MCF 10A (cell line): ENCODE results near the gene AKAP13. TPM values are rescaled to one million over a fixed set of nuclear protein-coding genes. Genes with fewer than 3 reads are reported as not detected.

ENCODE experiments used
- BruUV-seq: library from RNA; stranded (reverse); fragments of 400-500 nt; replicated peaks from 2 replicates; lab custom pipeline; 2021; lab: Mats Ljungman, UMichigan
- CTCF ChIA-PET: fragments of 300-600 bp; sonication (Branson Sonifier 250); formaldehyde crosslinking; extraction: SDS; loops from one replicate; lab custom pipeline; 2021; ENCODE audit warnings: antibody characterized with exemption, inconsistent platforms; lab: Yijun Ruan, JAX
- POLR2A ChIA-PET: fragments of 300-600, 350-650 bp; sonication (Branson Sonifier 250); formaldehyde crosslinking; extraction: SDS; loops from one replicate; lab custom pipeline; 2020; ENCODE audit warnings: antibody characterized with exemption, inconsistent platforms; lab: Yijun Ruan, JAX
- DNase-seq: peaks from one replicate; pipeline ENCODE4 v3.0.0-alpha.2; 2018; ENCODE audit not compliant: unreplicated experiment
- H3K27ac Mint-ChIP-seq: one replicate; pipeline ENCODE4 v1.8.0; 2022; ENCODE audit warnings: mild to moderate bottlenecking, low read depth, mixed read lengths; ENCODE audit not compliant: unreplicated experiment
- H3K27me3 Mint-ChIP-seq: one replicate; pipeline ENCODE4 v1.8.0; 2022; ENCODE audit warnings: mixed read lengths; ENCODE audit not compliant: insufficient read depth, unreplicated experiment
- H3K36me3 Mint-ChIP-seq: one replicate; pipeline ENCODE4 v1.8.0; 2022; ENCODE audit warnings: mild to moderate bottlenecking, moderate library complexity, mixed read lengths; ENCODE audit not compliant: insufficient read depth, unreplicated experiment
- H3K4me1 Mint-ChIP-seq: one replicate; pipeline ENCODE4 v1.8.0; 2022; ENCODE audit warnings: mixed read lengths; ENCODE audit not compliant: insufficient read depth, unreplicated experiment
- H3K4me3 Mint-ChIP-seq: one replicate; pipeline ENCODE4 v1.8.0; 2022; ENCODE audit warnings: mild to moderate bottlenecking, moderate library complexity, mixed read lengths; ENCODE audit not compliant: unreplicated experiment
- H3K9me3 Mint-ChIP-seq: one replicate; pipeline ENCODE4 v1.8.0; 2022; ENCODE audit warnings: mixed read lengths; ENCODE audit not compliant: unreplicated experiment
- CTCF ChIP-seq: fragments of 200-600 bp; IDR thresholded peaks from one replicate; pipeline ENCODE4 v1.8.0; 2022; ENCODE audit warnings: antibody characterized with exemption, mild to moderate bottlenecking; ENCODE audit not compliant: unreplicated experiment
- intact Hi-C: fragments of 100-400 bp; cut with micrococcal nuclease; formaldehyde crosslinking; loops from 2 replicates; pipeline ENCODE4 v1.14.1; 2022
- total RNA-seq: library from RNA; stranded (reverse); gene quantifications from 2 replicates; pipeline ENCODE4 v1.2.3, GENCODE V29; 2022

AKAP13 gene
- total RNA-seq, 1 experiment from 2014 or later, result 65.7 TPM

DNA sequence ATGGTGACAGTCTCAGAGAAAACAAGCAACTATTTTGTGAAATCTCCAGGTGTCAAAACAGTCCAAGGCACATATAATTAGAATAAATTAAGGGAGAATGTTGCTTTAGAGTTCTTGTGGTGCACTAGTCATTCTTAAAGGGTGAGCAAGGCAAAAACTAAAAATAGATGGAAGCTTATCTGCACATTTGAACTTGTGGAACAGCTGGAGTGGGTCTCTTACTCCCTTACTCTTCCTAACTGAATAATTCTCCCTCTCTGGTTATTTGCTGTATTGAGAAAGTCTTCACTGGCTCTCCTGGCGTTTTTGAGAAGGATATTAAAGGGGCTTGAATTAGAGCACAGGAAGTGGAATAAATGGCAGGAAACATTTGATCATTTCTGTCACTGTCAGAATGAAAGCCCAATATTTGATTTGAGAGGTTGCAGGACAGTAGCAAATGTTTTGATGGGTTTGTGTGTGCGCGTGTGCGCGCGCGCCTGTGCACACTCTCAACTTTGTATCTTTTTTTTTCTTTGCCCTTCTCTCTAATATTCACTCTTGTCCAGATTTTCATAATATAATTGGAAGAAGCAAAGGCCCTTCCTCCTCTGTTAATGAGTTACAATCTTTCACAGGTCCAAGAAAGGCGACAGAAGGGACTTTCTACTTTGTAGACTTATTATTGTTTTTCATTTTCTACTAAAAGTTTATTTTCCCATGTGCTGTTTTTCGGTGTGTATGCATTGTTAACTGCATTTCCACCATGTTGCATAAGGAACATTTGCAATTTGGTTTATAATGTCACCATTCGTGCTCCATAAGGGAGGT lies 40.9 kb downstream of the AKAP13 start:
- no peak overlapping the region for H3K4me3 Mint-ChIP-seq
- no peak overlapping the region for H3K27ac Mint-ChIP-seq
- ChIA-PET POLR2A (no interaction called here), CTCF (interaction anchor here (0.6 kb wide), 1 partner anchor 822 kb away, joined by 3 read pairs; no protein-coding TSS in a partner anchor)
- no peaks in the 10 kb centered on the region for H3K36me3 Mint-ChIP-seq
- BruUV-seq, result no TSS peak
- peaks cover 45% of the 10 kb centered on the region for H3K4me1 Mint-ChIP-seq
- no peaks in the 10 kb centered on the region for H3K9me3 Mint-ChIP-seq
- no peak for DNase-seq
- H3K27me3 Mint-ChIP-seq, result no peaks in the 10 kb centered on the region
- TF ChIP-seq CTCF, result no peak
- intact Hi-C loops, result no loop called here

DNA sequence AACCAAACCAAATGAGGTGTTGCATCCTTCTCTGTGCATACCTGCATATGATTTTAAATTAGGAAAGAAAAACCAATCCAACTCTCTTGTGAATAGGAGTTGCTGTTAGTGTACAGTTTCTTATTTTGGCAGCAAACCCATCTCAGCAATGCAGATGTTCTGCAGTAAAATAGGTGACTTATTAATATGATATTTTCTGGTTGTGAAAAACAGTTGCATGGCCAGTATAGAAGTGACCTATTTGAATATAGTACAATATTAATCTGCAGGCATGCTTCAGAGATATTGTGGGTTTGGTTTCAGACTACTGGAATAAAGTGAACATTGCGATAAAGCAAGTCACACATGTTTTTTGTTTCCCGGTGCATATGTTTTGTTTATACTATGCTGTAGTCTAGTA lies 42.2 kb downstream of the AKAP13 start:
- H3K4me1 Mint-ChIP-seq, result peaks cover 41% of the 10 kb centered on the region

DNA sequence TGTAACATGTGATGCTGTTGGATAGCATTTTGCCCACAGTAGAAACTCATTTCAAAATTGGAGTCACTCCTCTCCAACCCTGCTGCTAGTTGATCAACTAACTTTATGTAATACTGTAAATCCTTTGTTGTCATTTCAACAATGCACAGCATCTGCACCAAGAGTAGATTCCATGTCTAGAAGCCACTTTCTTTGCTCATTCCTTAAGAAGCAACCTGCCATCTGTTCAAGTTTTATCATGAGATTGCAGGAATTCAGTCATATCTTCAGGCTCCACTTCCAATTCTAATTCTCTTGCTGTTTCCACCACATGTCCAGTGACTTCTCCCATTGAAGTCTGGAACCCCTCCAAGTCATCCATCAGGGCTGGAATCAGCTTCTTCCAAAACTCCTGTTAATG lies 42.9 kb downstream of the AKAP13 start:
- no peaks in the 10 kb centered on the region for H3K27me3 Mint-ChIP-seq
- ChIA-PET POLR2A (no interaction called here), CTCF (interaction anchor here (0.7 to 2.1 kb wide), 3 partner anchors 9 to 49 kb away, joined by 3 to 8 read pairs (median 4); no protein-coding TSS in a partner anchor)
- no peak for TF ChIP-seq CTCF
- no peak overlapping the region for H3K4me3 Mint-ChIP-seq
- no peaks in the 10 kb centered on the region for H3K36me3 Mint-ChIP-seq
- H3K4me1 Mint-ChIP-seq, result peaks cover 41% of the 10 kb centered on the region
- no peaks in the 10 kb centered on the region for H3K9me3 Mint-ChIP-seq
- no peak overlapping the region for H3K27ac Mint-ChIP-seq
- intact Hi-C loops, result no loop called here
- no TSS peak for BruUV-seq
- DNase-seq, result no peak

More for the DNA sequence above, 42.2 kb downstream of the AKAP13 start:
- POLR2A ChIA-PET, result no interaction called here
- H3K36me3 Mint-ChIP-seq, result no peaks in the 10 kb centered on the region
- no peaks in the 10 kb centered on the region for H3K27me3 Mint-ChIP-seq
- no peaks in the 10 kb centered on the region for H3K9me3 Mint-ChIP-seq
- no peak overlapping the region for H3K27ac Mint-ChIP-seq
- DNase-seq, result no peak
- BruUV-seq, result no TSS peak
- intact Hi-C loops, result no loop called here
- H3K4me3 Mint-ChIP-seq, result no peak overlapping the region
- TF ChIP-seq CTCF, result no peak
- CTCF ChIA-PET, result interaction anchor here (0.7 kb wide), 1 partner anchor 50 kb away, joined by 3 read pairs; no protein-coding TSS in a partner anchor

GRCh38 chr15:85424154-85424553 lies 43.8 kb downstream of the AKAP13 start:
- TF ChIP-seq CTCF, result no peak
- Mint-ChIP-seq H3K4me1 (peaks cover 39% of the 10 kb centered on the region), H3K4me3 (no peak overlapping the region), H3K27ac (no peak overlapping the region), H3K36me3 (no peaks in the 10 kb centered on the region), H3K9me3 (no peaks in the 10 kb centered on the region), H3K27me3 (no peaks in the 10 kb centered on the region)
- POLR2A ChIA-PET, result interaction anchor here (0.6 to 0.7 kb wide), 2 partner anchors 15 to 20 kb away, joined by 3 to 5 read pairs; no protein-coding TSS in a partner anchor
- CTCF ChIA-PET, result interaction anchor here (1.6 to 2.1 kb wide), 2 partner anchors 10 to 19 kb away, joined by 4 to 8 read pairs; no protein-coding TSS in a partner anchor
- no peak for DNase-seq
- intact Hi-C loops, result no loop called here
- no TSS peak for BruUV-seq
